Amniotic stem cell (primary cell): ENCODE data around the gene ELAVL1.

Experiments used
- DNase-seq: peaks from one replicate; lab custom pipeline; 2025; lab: John Stamatoyannopoulos, UW

ELAVL1 gene

DNA sequence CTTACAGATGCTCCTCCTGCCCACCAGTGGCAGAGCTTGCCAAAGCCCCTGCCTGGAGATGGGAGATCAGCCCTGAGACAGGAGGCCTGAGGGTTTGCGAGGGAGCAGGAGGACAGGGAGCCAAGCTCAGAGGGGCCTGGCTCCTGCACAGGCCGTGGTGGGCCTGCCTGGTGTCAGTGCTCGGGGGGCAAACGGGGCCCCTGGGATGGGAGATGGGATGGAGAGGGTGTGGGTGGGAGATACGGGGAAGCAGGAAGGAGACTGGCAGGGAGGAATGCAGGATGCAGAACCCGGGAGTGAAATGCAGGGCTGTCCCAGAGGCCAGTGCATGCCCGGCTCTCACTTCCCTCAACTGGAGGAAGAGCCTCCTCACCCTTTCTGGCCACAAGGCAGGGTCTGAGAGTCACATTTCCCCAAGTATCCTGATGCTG lies 19.9 kb downstream of the ELAVL1 start:
- no peak for DNase-seq

DNA sequence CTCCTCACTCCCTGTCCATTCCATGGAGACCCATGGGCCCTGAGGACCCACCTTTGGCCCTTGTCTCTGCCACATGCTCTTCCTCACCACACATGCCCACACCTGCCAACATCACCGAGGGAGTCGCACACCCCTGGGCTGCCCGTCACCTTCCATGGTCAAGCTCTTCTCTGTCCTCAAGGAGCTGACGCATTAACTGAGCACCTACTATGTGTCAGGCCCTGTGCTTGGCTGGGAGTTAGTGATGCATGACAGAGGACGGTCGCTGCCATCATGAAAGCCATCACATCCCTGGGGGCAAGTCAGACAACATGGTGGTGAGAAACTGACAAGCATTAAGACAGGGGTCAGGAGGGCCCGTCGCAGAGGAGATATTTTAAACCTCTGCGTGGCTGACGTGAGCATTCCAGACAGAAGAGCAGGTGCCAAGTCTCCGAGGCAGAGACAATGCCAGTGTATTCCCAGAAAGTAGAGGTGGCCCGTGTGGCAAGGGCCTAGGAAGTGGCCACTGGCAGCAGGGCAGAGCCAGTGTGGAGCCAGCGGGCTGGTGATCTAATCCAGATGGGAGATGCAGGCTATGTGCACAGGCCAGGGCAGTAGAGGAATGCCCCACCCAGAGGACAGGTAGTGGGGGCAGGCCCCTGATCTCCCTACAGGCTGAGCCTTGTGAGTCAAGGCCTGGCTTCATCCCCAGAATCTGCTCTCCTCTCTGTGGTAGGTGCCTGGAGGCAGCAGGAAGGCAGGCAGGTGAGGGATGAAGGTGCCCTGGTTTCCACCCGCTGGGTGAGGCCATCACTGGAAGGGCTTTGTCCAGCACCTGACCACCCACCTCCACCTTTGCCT lies 21.2 kb downstream of the ELAVL1 start:
- no peak for DNase-seq

DNA sequence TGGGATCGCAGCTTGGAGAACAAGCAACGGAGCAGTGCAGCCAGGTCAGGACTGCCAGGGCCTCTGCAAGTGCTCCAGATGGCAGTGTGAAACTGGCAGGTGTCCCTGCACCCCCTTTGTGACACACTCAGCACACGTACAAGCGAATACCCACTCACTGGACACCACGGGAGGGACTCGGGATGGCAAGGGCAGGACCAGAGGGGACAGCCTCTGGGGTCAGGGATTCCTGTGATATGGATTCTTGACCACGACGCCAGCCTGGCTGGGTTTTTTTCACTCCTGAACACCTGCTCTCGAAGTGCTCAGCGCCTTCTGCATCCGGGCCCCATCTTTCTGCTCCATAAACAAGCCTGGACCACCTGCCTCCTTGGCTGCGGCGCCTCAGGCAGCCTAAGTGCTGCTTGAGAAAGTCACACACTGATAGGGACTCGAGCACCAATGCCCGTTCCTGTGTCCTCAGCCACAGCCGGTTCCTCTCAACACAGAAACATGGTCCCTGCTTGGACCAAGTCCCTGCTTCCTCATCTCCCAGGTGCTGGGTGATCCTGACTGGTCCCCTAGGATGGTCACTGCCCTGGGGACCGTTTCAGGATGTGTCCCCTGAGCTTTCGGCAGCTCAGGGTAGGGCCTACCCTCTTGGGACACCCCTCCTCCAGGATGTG lies 22.0 kb downstream of the ELAVL1 start:
- DNase-seq, result no peak

- no peak for DNase-seq
These were observed 22.8 kb downstream of the ELAVL1 start for GRCh38 chr19:7982651-7983099.

DNA sequence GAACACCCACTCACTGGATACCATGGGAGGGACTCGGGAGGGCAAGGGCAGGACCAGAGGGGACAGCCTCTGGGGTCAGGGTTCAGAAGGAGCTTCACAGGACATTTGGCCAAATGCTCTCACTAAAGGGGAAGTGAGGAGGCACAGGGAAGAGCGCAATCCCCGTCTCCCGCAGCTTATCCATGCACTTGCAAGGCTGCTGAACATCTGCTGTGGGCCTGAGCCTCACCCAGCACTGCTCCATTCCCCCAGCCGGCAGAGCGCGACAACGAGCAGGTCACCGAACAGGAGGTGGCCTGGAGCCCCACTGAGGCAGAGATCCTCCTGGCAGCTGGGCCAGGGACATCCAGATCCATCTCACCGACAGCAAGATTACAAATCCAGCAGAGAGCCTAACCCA lies 23.3 kb downstream of the ELAVL1 start:
- no peak for DNase-seq

GRCh38 chr19:7981661-7982060 lies 23.8 kb downstream of the ELAVL1 start:
- DNase-seq, result no peak

DNA sequence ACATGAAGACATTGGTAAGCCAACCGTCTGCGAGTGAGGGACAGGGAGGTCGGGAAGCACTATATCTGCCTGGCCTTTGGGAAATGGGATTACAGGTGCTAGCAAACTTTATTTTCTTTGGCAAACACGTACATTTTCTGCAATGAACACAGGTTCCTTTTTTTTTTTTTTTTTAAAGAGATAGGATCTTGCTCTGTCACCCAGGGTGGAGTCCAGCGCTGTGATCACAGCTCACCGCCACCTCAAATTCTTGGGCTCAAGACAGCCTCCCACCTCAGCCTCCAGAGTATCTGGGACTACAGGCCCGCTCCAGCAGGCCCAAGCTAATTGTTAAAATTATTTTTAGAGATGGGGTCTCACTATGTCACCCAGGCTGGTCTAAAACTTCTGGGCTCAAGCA lies 24.2 kb downstream of the ELAVL1 start:
- DNase-seq, result no peak

- no peak for DNase-seq
These were observed 24.8 kb downstream of the ELAVL1 start for GRCh38 chr19:7980635-7981121.

DNA sequence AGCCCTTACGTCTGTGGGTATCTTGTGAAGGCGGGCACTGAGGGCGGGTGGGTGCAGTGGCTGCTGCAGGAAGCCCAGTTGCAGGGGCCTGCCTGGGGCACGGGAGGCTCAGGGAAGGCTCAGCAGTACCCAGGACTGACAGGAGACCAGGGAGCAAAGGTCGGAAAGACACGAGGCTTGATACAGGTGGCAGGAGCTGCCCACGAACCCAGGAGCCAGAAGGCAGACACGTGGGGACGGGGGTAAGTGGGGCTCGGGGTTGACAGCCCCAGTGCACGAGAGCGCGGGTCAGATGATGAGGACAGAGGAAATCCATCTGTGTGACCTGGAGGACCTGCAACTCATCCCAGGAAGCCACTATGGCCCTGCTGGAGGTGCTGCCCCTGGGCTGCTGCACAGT lies 25.3 kb downstream of the ELAVL1 start:
- DNase-seq, result no peak

GRCh38 chr19:7979559-7979958 lies 25.9 kb downstream of the ELAVL1 start:
- DNase-seq, result no peak

GRCh38 chr19:7979011-7979410 lies 26.4 kb downstream of the ELAVL1 start:
- no peak for DNase-seq

DNA sequence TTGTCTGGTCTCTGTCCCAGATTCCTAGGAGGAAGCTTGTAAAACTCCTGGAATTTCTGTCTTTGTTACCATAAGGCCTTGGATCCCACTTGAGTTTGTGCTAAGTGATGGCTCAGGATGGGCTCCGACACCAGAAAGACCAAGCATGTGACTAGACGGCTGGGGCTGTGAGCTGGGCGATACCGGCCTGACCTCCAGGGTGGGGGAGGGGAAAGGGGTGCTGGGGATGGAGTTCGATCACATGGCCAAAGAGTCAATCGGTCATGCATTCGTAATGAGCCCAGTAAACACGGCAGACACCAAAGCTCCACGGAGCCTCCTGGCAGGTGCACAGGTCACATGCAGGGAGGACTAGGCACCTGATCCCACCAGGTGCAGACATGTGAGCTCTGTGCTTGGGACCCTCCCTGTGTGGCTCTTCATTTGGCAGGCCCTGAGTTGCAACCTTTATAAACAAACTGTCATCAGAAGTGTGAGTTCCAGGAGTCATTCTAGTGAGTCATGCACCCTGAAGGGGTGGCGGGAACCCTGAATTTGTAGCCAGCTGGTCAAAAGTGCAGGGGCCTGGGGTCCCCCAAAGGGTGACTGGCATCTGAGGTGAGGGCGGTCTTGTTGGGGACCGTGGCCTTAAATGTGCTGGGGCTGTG lies 27.1 kb downstream of the ELAVL1 start:
- DNase-seq, result no peak

GRCh38 chr19:7977723-7978040 lies 27.8 kb downstream of the ELAVL1 start:
- DNase-seq, result no peak

DNA sequence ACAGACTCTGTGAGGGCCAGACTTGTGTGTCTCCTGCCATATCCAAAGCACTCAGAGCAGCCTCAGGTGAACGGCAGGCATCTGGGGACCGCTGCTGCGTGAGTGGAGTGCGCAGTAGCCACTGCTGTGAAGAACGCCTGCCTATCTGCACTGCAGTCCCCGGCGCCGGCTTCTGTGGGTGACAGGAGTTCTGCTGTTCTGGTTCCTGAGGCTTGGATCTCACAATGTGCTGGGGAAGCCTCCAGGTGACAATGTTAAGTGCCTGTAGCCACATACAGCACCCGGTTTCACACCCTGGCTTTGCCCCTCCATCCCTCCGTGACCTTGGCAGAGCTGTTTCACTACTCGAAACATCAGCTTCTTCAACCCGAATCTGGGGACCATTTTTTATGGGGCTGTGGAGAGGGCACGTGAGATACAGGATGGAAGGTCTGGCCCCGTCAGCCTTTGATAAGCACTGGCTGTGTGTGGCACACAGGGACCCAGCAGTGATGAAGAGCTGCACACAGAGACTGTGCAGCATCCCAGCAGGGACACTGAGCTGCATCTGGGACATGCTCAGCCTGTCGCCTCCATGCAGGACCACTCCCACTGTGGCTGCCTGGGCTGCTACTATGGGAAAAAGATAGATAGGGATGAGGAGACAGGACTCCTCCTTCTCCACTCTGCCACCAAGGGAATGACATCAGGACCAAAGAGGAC lies 28.3 kb downstream of the ELAVL1 start:
- no peak for DNase-seq

DNA sequence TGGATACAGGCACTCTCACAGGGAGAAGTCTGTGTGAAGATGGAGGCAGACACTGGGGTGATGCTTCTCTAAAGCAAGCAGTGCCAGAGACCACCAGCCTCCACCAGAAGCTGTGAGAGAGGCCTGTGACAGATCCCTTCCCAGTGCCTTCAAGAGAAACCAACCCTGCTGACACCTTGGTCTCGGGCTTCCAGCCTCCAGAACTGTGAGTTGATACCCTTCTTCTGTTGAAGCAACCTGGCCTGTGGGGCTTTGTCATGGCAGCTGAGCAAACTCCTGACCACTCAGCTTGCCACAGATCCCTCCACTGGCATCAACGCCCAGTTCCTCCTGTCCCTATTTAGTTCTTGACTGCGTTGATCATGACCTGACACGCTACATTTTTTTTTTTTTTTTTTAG lies 29.0 kb downstream of the ELAVL1 start:
- no peak for DNase-seq

- DNase-seq, result no peak
These were observed 30.4 kb downstream of the ELAVL1 start for GRCh38 chr19:7975037-7975436.

DNA sequence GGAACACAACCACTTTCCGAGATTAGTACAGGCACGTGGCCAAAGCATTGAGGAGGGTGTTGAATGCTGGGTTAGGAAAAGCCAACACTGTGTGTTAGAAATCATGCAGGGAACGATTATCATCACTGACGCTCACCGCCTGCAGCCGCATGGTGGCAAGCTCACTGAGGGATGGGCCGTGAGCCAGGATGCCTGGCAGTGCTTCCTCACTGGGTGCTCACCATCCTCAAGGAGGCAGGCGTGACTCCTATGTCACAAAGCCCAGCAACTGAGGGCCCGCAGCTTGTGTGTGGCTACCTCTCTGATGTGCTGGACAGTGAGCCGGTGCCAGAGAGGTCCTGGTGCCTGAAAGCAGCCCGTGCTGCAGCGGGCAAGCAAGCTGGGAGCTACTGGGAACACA lies 31.6 kb downstream of the ELAVL1 start:
- no peak for DNase-seq

GRCh38 chr19:7971553-7972520 lies 33.6 kb downstream of the ELAVL1 start:
- DNase-seq, result no peak

GRCh38 chr19:7970716-7971448 lies 34.6 kb downstream of the ELAVL1 start:
- DNase-seq, result no peak

- DNase-seq, result no peak
These were observed 35.9 kb downstream of the ELAVL1 start for GRCh38 chr19:7969555-7969939.
